HG02571 (cell line): ENCODE results near the gene ZNF691.

ENCODE experiments used
- ATAC-seq: cut with Tn5 transposase; IDR thresholded peaks from one replicate; pipeline ENCODE4 v1.9.1; 2021; ENCODE audit warnings: mild to moderate bottlenecking, moderate library complexity; ENCODE audit not compliant: unreplicated experiment

ZNF691 gene

GRCh38 chr1:42831273-42831672 is 15.1 kb upstream of the ZNF691 start:
- ATAC-seq = no peak

- ATAC-seq = no peak
Observed at GRCh38 chr1:42832641-42833240, 13.7 kb upstream of the ZNF691 start.

- ATAC-seq = no peak
Observed at GRCh38 chr1:42833981-42834380, 12.4 kb upstream of the ZNF691 start.

GRCh38 chr1:42834803-42835202 is 11.6 kb upstream of the ZNF691 start:
- ATAC-seq = no peak

GRCh38 chr1:42835422-42835821 is 11.0 kb upstream of the ZNF691 start:
- no peak for ATAC-seq

- no peak for ATAC-seq
Observed at GRCh38 chr1:42837709-42838108, 8.7 kb upstream of the ZNF691 start.

- no peak for ATAC-seq
Observed at GRCh38 chr1:42838482-42839190, 7.8 kb upstream of the ZNF691 start.

GRCh38 chr1:42841010-42841409 is 5.4 kb upstream of the ZNF691 start:
- no peak for ATAC-seq

GRCh38 chr1:42841440-42842147 is 4.8 kb upstream of the ZNF691 start:
- ATAC-seq = no peak

GRCh38 chr1:42844592-42845140 is 1.7 kb upstream of the ZNF691 start:
- no peak for ATAC-seq

GRCh38 chr1:42845193-42845592 is 1.2 kb upstream of the ZNF691 start:
- no peak for ATAC-seq

GRCh38 chr1:42845866-42846256 is 552 bp upstream of the ZNF691 start:
- peak; percentile 5 for ATAC-seq

- ATAC-seq = peak; percentile 3
Observed at GRCh38 chr1:42847111-42847595, 740 bp downstream of the ZNF691 start.

GRCh38 chr1:42847721-42848460 is 1.5 kb downstream of the ZNF691 start:
- ATAC-seq = no peak

- ATAC-seq = no peak
Observed at GRCh38 chr1:42848823-42849537, 2.6 kb downstream of the ZNF691 start.

- ATAC-seq = no peak
Observed at GRCh38 chr1:42849944-42850343, 3.5 kb downstream of the ZNF691 start.

GRCh38 chr1:42851420-42851819 is 5.0 kb downstream of the ZNF691 start:
- ATAC-seq = no peak

GRCh38 chr1:42851960-42852607 is 5.7 kb downstream of the ZNF691 start:
- no peak for ATAC-seq

- ATAC-seq = no peak
Observed at GRCh38 chr1:42852608-42852980, 6.2 kb downstream of the ZNF691 start.
